HL-60/S4 treated with phorbol 12-myristate 13-acetate at 8.2 ng/mL for 4 days and 3 days (cell line): ENCODE results near the gene TEKTIP1.

Experiments used
- in situ Hi-C: fragments of 300-500 bp; cut with MboI; formaldehyde crosslinking; loops from 2 replicates; pipeline ENCODE4 v1.15.0; 2022; ENCODE audit warnings: low sequenced_read_pairs

The TEKTIP1 gene

DNA sequence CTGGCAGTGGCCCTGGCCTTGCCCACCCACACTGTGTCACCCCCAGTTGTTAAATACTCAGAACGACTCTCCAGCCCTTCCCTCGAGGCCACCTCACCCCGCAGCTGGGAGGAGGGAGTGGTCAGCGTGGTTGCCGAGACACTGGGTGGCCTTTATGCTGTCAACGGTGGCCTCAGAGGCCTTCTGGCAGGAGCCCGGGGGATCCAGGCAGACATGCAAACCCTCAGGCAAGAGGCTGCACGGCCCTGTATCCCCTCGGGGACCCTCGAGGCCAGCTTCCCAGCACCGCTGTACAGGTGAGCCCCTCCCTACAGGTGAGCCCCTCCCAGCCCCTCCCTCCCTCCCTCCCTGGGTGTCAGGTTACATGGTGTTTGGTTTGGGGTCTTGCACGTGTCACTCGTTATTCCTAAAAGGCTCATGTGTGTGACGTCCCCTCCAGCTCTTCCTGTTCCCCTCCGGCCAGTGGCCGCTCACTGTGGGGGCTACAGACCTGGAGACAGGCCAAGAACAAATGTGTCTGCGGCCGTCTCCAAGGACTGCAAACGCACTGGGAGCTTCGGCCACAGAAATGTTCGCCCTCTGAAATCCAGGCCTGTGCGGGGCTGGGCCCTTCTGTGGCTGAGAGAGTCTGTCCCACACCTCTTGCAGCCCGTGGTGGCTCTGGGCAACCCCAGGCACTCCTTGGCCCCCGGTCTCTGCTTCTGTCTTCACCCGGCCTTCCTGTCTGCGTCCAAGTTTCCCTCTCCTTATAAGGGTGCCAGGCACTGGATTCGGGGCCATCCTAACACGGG lies at the start of gene TEKTIP1:
Gene TEKTIP1 (plus strand): TSS at position 210 of the 791 bp plus-strand sequence. CDS start 4 bp downstream, at position 214.
- in situ Hi-C loops = no loop called here

- in situ Hi-C loops = no loop called here
Observed at GRCh38 chr19:3491396-3492119, 47.4 kb upstream of the TEKTIP1 start.

- in situ Hi-C loops = no loop called here
Observed at GRCh38 chr19:3492131-3492839, 46.7 kb upstream of the TEKTIP1 start.

DNA sequence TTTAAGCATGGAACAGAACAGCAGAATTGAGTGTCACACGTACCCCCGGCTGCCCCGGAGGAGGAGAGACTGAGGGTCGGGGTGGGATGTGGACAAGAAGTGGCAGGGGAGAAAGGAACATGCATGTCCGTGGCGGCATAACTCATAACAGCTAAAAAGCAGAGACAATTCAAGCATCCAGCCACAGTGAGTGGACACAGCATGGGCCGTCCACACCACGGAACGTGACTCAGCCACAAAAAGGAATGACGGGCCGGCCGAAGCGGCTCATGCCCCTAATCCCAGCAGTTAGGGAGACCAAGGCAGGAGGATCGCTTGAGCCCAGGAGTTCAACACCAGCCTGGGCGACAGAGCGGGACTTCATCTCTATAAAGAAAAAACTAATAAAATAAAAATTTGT lies 46.1 kb upstream of the TEKTIP1 start:
- in situ Hi-C loops = no loop called here

DNA sequence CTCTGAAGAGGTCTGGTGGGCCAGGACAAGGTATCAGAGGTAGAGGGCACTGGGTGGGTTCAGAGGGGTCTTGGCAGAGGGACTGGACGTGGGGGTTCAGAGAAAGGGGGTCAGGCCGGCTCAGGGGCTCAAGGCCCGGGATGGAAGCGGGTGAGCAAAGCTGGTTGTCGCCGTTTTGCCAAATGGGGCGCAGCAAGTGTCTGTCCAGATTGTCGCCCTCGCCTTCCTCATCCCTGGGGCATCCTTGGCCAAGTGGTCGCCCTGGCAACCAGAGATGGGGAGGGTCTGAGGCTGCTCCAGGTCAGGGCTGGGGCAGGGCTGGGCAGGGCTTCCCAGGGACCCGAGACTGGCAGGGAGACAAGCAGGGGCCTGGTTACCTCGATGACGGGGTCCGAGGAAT lies 45.3 kb upstream of the TEKTIP1 start:
- in situ Hi-C loops = no loop called here

DNA sequence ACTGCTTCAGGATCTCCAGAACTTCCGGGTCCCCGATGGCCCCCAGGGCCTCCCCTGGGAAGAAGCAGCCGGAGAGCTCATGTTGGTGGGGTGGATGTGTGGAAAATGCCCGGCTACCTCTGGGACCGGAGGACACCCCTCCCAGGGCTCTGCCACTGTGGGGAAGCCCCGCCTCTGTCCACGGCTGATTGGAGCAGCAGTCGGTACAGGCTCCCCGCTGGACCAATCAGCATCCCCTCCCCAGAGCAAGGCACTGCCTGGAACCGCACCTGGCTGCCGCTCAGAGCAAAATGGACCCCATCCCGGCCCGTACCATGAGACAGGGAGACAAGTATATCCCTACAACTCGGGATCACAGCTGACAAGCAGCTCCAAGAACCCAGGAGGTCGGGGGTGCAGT lies 44.9 kb upstream of the TEKTIP1 start:
- in situ Hi-C loops = no loop called here

GRCh38 chr19:3494559-3494958 lies 44.4 kb upstream of the TEKTIP1 start:
- in situ Hi-C loops = no loop called here

DNA sequence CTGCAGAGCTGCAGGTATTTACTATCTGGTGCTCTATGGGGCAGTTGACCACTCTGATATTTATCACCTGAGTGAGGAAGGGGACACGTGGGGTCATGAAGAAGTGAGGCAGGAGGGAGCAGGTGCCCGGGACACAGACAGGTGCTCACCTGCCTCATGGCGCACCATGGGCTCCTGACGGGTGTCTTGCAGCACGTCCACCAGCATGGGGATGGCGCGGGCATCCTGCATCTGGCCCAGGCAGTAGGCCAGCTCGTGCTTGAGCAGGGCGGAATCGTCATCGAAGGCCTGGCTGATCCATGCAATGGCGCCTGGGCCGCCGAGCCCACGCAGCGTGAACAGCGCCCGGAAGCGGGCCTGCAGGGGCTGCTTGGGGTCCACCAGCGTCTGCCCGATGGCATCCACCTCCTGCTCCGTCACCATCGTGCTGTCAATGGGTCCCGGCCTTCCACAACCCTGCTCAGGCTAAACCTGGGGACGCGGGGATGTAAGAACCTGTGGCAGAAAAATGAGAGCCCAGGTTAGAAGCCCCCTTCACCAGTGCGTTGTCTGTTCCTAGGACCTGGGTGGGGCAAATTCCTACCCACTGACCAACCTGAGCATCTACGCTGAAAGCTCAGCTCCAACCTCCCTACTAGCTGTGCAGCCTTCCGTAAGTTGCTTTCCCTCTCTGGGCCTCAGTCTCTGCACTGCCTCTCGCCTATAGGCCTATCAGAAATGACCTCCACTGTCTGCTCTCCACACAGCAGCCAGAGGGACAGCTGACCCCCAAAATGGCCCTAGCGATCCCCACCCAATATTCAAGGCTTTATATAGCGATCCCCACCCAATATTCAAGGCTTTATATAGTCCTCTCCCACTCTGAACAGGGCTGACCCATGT lies 42.3 kb upstream of the TEKTIP1 start:
- in situ Hi-C loops = no loop called here

DNA sequence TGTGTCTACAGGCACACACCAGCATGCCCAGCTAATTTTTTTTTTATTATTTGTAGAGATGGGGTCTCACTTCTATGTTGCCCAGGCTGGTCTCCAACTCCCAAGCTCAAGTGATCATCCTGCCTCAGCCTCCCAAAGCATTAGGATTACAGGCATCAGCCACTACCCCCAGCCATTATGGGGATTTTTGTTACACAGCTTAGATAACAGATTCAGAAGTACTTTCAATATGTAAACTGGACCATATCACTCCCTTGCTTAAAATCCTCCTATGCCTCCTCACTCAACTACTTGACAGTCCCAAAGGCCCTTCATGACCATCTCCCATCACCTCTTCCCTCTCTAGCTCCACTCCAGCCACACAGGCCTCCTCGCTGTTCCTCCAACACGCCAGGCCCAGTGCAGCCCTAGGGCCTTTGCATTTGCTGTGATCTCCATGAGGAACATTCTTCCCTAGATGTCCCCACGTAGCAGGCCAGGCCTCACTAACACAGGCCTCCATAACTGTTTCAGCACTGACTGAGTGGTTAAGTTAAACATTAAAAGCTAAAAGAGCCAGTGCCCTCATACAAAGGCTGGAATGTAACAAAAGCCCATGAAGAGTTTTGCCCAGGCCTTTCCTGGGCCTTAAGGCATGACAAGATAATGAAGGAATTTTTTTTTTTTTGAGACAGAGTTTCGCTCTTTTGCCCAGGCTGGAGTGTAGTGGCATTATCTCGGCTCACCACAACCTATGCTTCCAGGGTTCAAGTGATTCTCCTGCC lies 41.0 kb upstream of the TEKTIP1 start:
- in situ Hi-C loops = no loop called here

- in situ Hi-C loops = no loop called here
Observed at GRCh38 chr19:3499738-3500428, 39.1 kb upstream of the TEKTIP1 start.

- in situ Hi-C loops = no loop called here
Observed at GRCh38 chr19:3500429-3501101, 38.4 kb upstream of the TEKTIP1 start, which contains the start of gene DOHH. Gene DOHH (minus strand): TSS chr19:3500674. CDS start chr19:3496814, 3,860 bp downstream.

DNA sequence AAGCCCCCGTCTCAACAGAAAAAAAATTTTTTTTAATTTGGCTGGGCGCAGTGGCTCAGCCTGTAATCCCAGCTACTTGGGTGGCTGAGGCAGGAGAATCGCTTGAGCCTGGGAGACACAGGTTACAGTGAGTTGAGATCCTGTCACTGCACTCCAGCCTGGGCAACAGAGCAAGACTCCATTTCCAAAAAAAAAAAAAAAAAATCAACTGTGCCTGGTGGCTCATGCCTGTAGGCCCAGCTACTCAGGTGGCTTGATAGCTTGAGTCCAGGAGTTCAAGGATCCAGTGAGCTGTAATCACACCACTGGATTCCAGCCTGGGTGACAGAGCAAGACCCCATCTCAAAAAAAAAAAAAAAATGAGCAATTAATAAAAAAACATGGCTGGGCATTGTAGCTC lies 37.2 kb upstream of the TEKTIP1 start:
- in situ Hi-C loops = no loop called here

DNA sequence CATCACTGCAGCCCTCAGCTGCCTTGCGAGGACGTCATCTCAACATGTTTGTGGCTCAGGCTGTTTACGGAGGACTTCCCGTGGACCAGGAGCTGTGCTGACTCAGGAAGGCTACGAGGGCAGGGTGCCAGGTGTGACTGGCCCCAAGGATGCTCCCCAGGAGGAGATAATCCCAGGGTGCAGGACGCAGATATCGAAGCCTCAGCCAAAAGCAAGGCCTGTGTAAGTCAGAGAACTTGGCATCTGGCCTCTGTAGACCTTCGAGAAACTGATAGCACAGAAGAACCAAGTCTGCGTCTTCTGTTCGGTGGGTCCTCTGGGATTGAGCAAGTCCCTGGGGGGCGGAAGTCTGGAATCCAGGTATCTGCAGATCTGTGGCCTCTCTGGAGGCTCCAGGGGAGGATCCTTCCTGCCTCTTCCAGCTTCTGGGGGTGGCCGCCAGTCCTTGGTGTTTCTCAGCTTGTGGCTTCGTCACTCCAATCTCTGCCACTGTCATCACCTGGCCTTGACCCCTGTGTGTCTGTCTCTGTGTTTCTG lies 35.9 kb upstream of the TEKTIP1 start:
- in situ Hi-C loops = no loop called here

- in situ Hi-C loops = no loop called here
Observed at GRCh38 chr19:3504735-3505134, 34.2 kb upstream of the TEKTIP1 start.

DNA sequence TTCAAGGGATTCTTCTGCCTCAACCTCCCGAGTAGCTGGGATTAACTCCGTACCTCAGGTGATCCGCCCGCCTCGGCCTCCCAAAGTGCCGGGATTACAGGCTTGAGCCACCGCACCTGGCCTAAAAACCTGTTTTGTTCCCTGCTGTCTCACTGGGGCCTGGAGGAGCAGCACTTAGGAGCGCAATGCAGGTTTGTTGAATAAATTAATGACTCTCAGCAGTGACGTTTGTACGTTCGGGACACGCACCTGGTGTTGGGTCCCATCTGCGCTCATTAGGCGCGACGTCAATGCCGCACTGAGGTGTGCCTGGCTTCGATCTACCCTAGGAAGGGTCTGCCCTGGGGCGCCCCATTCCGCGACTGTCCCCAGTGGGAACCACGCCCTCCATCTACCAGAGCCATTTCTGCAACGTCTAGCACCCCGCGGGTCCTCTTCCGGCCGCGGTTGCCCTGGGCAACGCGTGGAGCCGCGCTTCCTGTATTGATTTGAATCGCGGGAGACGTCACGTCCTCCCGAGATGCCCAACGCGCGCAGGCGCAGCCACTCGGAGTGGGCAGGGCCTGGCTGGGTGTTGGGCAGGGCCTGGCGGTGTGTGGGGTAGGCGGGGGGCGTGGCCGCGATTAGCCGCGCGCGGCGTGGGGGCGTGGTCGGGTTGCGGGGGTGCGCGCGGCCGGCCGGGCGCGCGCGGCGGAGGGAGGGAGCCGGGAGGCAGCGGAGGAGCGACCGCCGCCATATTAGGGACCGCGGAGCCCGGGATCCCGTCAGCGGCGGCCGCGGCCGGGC lies 33.2 kb upstream of the TEKTIP1 start, which contains the start of gene FZR1:
Gene FZR1 (plus strand): TSS at position 714 of the 786 bp plus-strand sequence. CDS start 16,679 bp downstream, outside the sequence.
- in situ Hi-C loops = no loop called here

DNA sequence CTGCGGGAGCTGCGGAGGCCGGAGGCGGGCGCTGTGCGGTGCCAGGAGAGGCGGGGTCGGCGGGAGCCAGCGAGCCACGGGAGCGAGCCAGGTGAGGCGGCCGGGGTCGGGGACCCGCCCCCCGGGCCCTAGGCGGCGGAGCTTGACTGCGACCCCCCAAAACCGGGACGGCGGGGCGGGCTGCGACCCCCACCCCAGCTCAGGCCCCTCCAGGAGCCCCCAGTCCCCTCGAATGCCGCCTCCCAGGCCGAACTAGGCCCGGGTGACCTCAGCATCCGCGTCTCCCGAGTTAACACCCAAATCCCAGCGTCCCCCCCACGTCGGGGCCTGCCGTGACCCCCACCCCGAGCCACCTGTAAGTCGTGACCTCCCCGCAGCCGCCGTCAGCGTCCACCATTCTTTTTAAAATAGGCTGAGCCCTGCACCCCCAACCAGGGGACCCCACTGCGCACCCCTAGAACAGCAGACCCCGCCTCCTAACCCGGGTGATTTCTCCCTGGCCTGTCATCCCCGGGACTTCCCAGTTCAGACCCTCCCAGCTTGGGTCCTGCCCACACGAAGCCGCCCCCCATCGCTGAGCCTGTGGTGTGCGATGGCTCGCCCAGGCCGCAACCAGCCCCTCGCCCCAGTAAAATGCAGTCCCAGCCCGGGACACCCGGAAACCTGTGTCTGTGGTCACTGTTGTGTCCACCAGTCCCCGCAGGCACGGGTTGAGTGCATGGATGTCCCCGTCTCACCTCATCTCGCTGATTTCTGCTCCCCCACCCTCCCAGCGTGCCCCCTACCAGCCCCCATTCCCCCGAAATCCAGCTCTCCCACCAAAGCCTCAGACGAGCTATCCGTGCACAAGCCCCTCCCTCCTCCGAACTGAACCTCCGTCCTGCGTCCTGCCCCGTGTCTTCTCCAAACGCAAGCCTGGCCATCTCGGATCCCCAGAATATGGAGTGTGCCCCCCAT lies 32.3 kb upstream of the TEKTIP1 start:
- in situ Hi-C loops = no loop called here
